Progenitor cell of endocrine pancreas (in vitro differentiated cells): ENCODE results near the gene KDR. TPM values are rescaled to one million over a fixed set of nuclear protein-coding genes. Genes with fewer than 3 reads are reported as not detected.

Source experiments
- DNase-seq: peaks from one replicate; pipeline ENCODE4 v3.0.0; 2021; ENCODE audit warnings: low spot score; ENCODE audit not compliant: unreplicated experiment
- H3K27ac Mint-ChIP-seq: 2 replicates; pipeline ENCODE4 v1.8.0; 2021; ENCODE audit warnings: mild to moderate bottlenecking, moderate library complexity, mixed read lengths
- H3K27me3 Mint-ChIP-seq: 2 replicates; pipeline ENCODE4 v1.8.0; 2021; ENCODE audit warnings: mixed read lengths
- H3K36me3 Mint-ChIP-seq: 2 replicates; pipeline ENCODE4 v1.8.0; 2022; ENCODE audit warnings: mixed read lengths; ENCODE audit not compliant: insufficient read depth
- H3K4me1 Mint-ChIP-seq: 2 replicates; pipeline ENCODE4 v1.8.0; 2021; ENCODE audit warnings: low read depth, mixed read lengths
- H3K4me3 Mint-ChIP-seq: 2 replicates; pipeline ENCODE4 v1.8.0; 2021; ENCODE audit warnings: low read depth, mild to moderate bottlenecking, moderate library complexity, mixed read lengths
- H3K9me3 Mint-ChIP-seq: 2 replicates; pipeline ENCODE4 v1.8.0; 2021; ENCODE audit warnings: low read depth, mixed read lengths
- total RNA-seq: library from RNA; stranded (reverse); gene quantifications from 2 replicates; pipeline ENCODE4 v1.2.1, GENCODE V29; 2021
- TF ChIP-seq, protein P1 (sequence below): fragments of 200-600 bp; sonication (generic); IDR thresholded peaks from one replicate; pipeline ENCODE4 v1.5.0; 2021; ENCODE audit warnings: antibody characterized with exemption, mild to moderate bottlenecking; ENCODE audit not compliant: unreplicated experiment

The KDR gene
- total RNA-seq, 1 donor from 2014 or later, result 0.22 TPM

DNA sequence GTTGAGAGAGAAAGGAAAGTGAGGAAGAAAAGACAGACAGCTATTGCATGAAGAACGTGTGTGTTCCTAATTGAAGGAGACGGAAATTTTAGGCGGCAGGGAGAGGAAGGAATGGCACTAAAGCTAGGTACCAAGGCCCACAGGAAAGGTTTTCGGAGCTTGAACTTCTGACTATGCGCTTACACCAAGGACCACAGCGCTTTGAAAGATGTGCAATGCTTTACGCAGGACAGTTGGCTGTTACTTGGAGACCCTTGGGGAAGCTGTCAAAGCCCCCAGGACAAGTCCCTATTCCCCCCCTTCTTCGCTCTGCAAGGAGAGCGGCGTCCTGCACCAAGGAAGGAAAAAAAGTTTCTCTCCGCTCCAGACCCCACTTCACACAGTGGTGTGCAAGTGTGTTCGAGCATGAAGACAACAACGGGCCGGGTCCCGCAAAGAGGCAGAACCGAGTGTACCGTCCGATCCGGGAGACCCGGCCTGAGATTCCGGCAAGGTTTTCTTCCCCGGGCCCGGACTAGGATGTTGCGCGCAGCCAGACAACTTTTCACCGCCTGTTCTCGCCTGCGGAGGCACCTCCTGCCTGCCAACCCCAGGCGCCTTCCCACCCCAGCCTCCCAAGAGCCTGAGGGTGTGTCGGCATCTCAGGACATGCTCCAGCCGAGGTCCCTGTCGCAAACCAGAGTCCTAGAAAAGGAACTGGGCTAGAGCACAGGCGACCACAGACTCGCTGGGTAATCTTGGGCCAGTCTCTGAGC, 896 bp downstream of the KDR start:
- TF ChIP-seq, protein P1, sequence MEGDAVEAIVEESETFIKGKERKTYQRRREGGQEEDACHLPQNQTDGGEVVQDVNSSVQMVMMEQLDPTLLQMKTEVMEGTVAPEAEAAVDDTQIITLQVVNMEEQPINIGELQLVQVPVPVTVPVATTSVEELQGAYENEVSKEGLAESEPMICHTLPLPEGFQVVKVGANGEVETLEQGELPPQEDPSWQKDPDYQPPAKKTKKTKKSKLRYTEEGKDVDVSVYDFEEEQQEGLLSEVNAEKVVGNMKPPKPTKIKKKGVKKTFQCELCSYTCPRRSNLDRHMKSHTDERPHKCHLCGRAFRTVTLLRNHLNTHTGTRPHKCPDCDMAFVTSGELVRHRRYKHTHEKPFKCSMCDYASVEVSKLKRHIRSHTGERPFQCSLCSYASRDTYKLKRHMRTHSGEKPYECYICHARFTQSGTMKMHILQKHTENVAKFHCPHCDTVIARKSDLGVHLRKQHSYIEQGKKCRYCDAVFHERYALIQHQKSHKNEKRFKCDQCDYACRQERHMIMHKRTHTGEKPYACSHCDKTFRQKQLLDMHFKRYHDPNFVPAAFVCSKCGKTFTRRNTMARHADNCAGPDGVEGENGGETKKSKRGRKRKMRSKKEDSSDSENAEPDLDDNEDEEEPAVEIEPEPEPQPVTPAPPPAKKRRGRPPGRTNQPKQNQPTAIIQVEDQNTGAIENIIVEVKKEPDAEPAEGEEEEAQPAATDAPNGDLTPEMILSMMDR, result no peak
- H3K36me3 Mint-ChIP-seq, result no peaks in the 10 kb centered on the region
- DNase-seq, result no peak

DNA sequence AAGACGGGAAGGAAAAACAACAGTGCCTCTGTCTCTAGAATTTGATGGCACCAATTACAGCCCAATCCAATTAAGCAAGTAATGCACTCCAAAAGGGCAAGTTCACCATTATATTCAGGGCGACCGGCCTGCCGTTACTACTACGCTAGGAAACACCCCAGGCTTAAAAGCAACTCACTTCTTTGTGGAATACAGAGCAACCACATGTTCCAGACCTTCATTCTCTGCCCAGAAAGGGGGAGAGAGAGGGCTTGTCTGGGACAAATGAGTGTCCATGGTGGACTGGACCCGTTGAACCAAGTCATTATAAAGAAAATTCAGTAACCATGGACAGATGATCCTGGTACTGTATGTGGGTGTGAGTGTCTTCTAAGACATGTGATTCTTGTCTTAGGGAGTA, 1.6 kb downstream of the KDR start:
- H3K9me3 Mint-ChIP-seq, result no peaks in the 10 kb centered on the region
- H3K27me3 Mint-ChIP-seq, result peaks cover 75% of the 10 kb centered on the region
- TF ChIP-seq, protein P1, result no peak
- no peak overlapping the region for H3K27ac Mint-ChIP-seq
- H3K4me3 Mint-ChIP-seq, result no peak overlapping the region
- DNase-seq, result no peak
- H3K4me1 Mint-ChIP-seq, result peaks cover 13% of the 10 kb centered on the region
- no peaks in the 10 kb centered on the region for H3K36me3 Mint-ChIP-seq

More for the DNA sequence above, 896 bp downstream of the KDR start:
- Mint-ChIP-seq H3K4me3 (peak overlapping the region; percentile 63), H3K27ac (no peak overlapping the region), H3K9me3 (no peaks in the 10 kb centered on the region), H3K4me1 (peaks cover 13% of the 10 kb centered on the region), H3K27me3 (peaks cover 72% of the 10 kb centered on the region)

DNA sequence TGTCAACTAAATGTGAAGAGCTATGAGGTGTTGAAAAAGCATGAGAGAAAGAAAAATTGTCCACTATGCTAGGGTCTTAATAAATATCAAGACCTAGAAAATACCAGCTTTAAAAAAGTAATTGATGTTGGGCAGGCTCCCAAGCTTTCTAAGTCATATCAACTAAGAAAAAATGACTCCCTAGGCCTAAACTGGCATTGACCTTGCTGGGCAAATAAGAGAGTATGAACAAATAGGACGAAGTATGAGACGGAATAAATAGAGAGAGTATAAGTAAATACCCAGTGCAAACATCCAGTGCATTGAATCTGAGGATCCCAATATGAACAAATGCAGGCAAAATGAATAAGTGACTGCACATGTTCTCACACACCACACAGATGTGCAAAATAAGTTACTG, 3.2 kb downstream of the KDR start:
- Mint-ChIP-seq H3K36me3 (no peaks in the 10 kb centered on the region), H3K9me3 (no peaks in the 10 kb centered on the region), H3K27me3 (peaks cover 64% of the 10 kb centered on the region), H3K4me1 (peaks cover 13% of the 10 kb centered on the region), H3K27ac (no peak overlapping the region), H3K4me3 (no peak overlapping the region)
- TF ChIP-seq, protein P1, result no peak
- DNase-seq, result no peak

DNA sequence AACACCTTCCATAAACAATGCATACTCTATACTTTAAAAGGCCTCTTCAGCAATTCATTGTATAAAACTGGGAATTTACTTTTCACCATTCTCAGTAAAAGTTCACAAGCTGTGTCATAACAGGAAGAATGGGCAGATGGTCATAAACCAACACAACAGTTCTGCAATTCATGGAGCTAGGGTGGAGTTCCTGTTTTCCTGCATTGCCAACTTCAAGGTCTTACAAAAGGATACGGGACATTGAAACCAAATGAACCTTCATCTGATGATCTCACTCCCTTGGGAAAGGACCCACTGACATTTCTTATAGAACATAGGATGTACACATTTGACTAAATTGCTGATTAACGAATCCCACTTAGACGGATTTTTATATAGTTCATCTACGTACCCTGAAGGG, 4.1 kb downstream of the KDR start:
- peaks cover 54% of the 10 kb centered on the region for H3K27me3 Mint-ChIP-seq
- no peaks in the 10 kb centered on the region for H3K36me3 Mint-ChIP-seq
- no peaks in the 10 kb centered on the region for H3K9me3 Mint-ChIP-seq
- no peak overlapping the region for H3K4me3 Mint-ChIP-seq
- DNase-seq, result no peak
- TF ChIP-seq, protein P1, result no peak
- peaks cover 13% of the 10 kb centered on the region for H3K4me1 Mint-ChIP-seq
- H3K27ac Mint-ChIP-seq, result no peak overlapping the region

DNA sequence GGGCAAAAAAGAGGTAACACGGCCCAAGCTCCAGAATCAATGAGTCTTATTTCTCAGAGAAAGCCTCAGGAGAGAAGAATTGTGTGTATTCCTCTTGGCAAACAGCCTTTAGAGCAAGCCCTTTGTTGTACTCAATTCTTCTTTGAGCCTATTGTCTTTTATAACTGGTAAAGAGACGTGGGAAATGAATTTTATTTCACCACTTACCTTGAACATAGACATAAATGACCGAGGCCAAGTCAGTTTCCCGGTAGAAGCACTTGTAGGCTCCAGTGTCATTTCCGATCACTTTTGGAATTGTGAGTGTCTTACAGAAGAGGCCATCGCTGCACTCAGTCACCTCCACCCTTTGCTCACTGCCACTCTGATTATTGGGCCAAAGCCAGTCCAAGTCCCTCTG, 7.0 kb downstream of the KDR start:
- H3K27ac Mint-ChIP-seq, result no peak overlapping the region
- peaks cover 2% of the 10 kb centered on the region for H3K4me1 Mint-ChIP-seq
- H3K9me3 Mint-ChIP-seq, result no peaks in the 10 kb centered on the region
- TF ChIP-seq, protein P1, result no peak
- no peak overlapping the region for H3K4me3 Mint-ChIP-seq
- H3K36me3 Mint-ChIP-seq, result no peaks in the 10 kb centered on the region
- H3K27me3 Mint-ChIP-seq, result peaks cover 26% of the 10 kb centered on the region
- DNase-seq, result no peak
